GM23248 (cell line): ENCODE data around the gene UAP1L1. TPM values are rescaled to one million over a fixed set of nuclear protein-coding genes. Genes with fewer than 3 reads are reported as not detected.
"Not testable (repeated sequence)": the region's sequence is repeated elsewhere in the genome, so short reads cannot be mapped to it uniquely, and the experiment has no call there.

Experiments
- DNase-seq: peaks from one replicate; pipeline ENCODE4 v3.0.0-alpha.2; 2015
- H2AFZ ChIP-seq: fragments of 200-600 bp; sonication (generic); 2 replicates; pipeline ENCODE4 v1.6.1; 2016; ENCODE audit warnings: antibody characterized with exemption
- H3F3A ChIP-seq: fragments of 200-600 bp; sonication (generic); 2 replicates; pipeline ENCODE4 v1.6.1; 2016; ENCODE audit warnings: mild to moderate bottlenecking, antibody characterized with exemption, mixed run types; ENCODE audit not compliant: insufficient read depth
- H3K27ac ChIP-seq: fragments of 200-600 bp; sonication (generic); 2 replicates; pipeline ENCODE4 v1.5.1; 2016; ENCODE audit warnings: mild to moderate bottlenecking
- H3K27me3 ChIP-seq: fragments of 200-600 bp; sonication (generic); replicated peaks from 2 replicates; pipeline ENCODE4 v1.6.1; 2016; ENCODE audit warnings: mild to moderate bottlenecking; ENCODE audit not compliant: insufficient read depth
- H3K36me3 ChIP-seq: fragments of 200-600 bp; sonication (generic); 2 replicates; pipeline ENCODE4 v1.6.1; 2016; ENCODE audit warnings: low read depth, mild to moderate bottlenecking
- H3K4me1 ChIP-seq: fragments of 200-600 bp; sonication (generic); 2 replicates; pipeline ENCODE4 v1.6.1; 2016; ENCODE audit warnings: mild to moderate bottlenecking; ENCODE audit not compliant: insufficient read depth
- H3K4me2 ChIP-seq: fragments of 200-600 bp; sonication (generic); one replicate; pipeline ENCODE4 v1.6.1; 2016; ENCODE audit warnings: mild to moderate bottlenecking; ENCODE audit not compliant: unreplicated experiment
- H3K4me3 ChIP-seq: fragments of 200-600 bp; sonication (generic); 2 replicates; pipeline ENCODE4 v1.5.1; 2016; ENCODE audit warnings: mild to moderate bottlenecking
- H3K79me2 ChIP-seq: fragments of 200-600 bp; sonication (generic); 2 replicates; pipeline ENCODE4 v1.6.1; 2016; ENCODE audit warnings: mild to moderate bottlenecking; ENCODE audit not compliant: insufficient read depth
- H3K9ac ChIP-seq: fragments of 200-600 bp; sonication (generic); 2 replicates; pipeline ENCODE4 v1.6.1; 2016; ENCODE audit warnings: mild to moderate bottlenecking
- H3K9me2 ChIP-seq: fragments of 200-600 bp; sonication (generic); 2 replicates; pipeline ENCODE4 v1.6.1; 2016; ENCODE audit warnings: mixed run types, mild to moderate bottlenecking, moderate library complexity; ENCODE audit not compliant: insufficient read depth
- H3K9me3 ChIP-seq: fragments of 200-600 bp; sonication (generic); one replicate; pipeline ENCODE4 v1.6.1; 2017; ENCODE audit warnings: low read depth
- H4K20me1 ChIP-seq: fragments of 200-600 bp; sonication (generic); 2 replicates; pipeline ENCODE4 v1.6.0; 2016; ENCODE audit not compliant: insufficient read depth
- EZH2 ChIP-seq: fragments of 200-600 bp; sonication (generic); IDR thresholded peaks from 2 replicates; pipeline ENCODE4 v1.6.1; 2018; ENCODE audit warnings: antibody characterized with exemption, mild to moderate bottlenecking; ENCODE audit not compliant: insufficient read depth, poor library complexity, severe bottlenecking
- EZH2phosphoT487 ChIP-seq: fragments of 200-600 bp; sonication (generic); IDR thresholded peaks from 2 replicates; pipeline ENCODE4 v1.6.1; 2018; ENCODE audit warnings: antibody characterized with exemption, moderate library complexity, mild to moderate bottlenecking, low read depth; ENCODE audit not compliant: insufficient read depth
- WGBS, 2 experiments: methylation state at CpG; one replicate each; pipeline ENCODE4 v1.1.6; 2015 to 2017; ENCODE audit warnings: low lambda C conversion rate in 2 of 2, low coverage in 1 of 2; ENCODE audit errors: missing lambda C conversion rate in 2 of 2; 5-methylcytosine and 5-hydroxymethylcytosine counted together
- in situ Hi-C: fragments of 300-500 bp; cut with MboI; formaldehyde crosslinking; loops from 2 replicates; pipeline ENCODE4 v1.15.0; 2020
- polyA plus RNA-seq: library from polyadenylated mRNA; unstranded; fragments of >200 nt; fragmentation: Nextera tagmentation; extraction: Ambion mirVana; gene quantifications from 2 replicates; pipeline ENCODE4 v1.2.1, GENCODE V29; 2016
- total RNA-seq: library from RNA; depleted of rRNA; stranded (reverse); fragments of >200 nt; shearing (Covaris generic); gene quantifications from 2 replicates; pipeline ENCODE4 v1.2.3, GENCODE V29; 2014

Gene UAP1L1
- total and polyA plus RNA-seq, 2 experiments from 2014 or later = 4.3 to 5.7 TPM

GRCh38 chr9:137117269-137117731 lies 40.0 kb downstream of the UAP1L1 start:
- H3K9ac ChIP-seq = no peak overlapping the region
- H3K9me2 ChIP-seq = no peaks in the 10 kb centered on the region
- H2AFZ ChIP-seq = no peak overlapping the region
- no peak overlapping the region for H3K27ac ChIP-seq
- H3F3A ChIP-seq = peaks cover 4% of the 10 kb centered on the region
- no peaks in the 10 kb centered on the region for H4K20me1 ChIP-seq
- H3K27me3 ChIP-seq = no peaks in the 10 kb centered on the region
- H3K79me2 ChIP-seq = no peaks in the 10 kb centered on the region
- no peaks in the 10 kb centered on the region for H3K4me1 ChIP-seq
- no peak for DNase-seq
- H3K9me3 ChIP-seq = no peaks in the 10 kb centered on the region
- 78 to 79% methylated on average over 15 of the region's 15 CpGs for WGBS, 2 experiments
- no peak overlapping the region for H3K4me3 ChIP-seq
- in situ Hi-C loops = loop anchor here (25.0 kb wide), 1 partner anchor 295 kb away; the partner anchor contains the start of genes EXD3 and NOXA1
- H3K4me2 ChIP-seq = no peak overlapping the region
- TF ChIP-seq EZH2phosphoT487 = no peak
- TF ChIP-seq EZH2 = no peak
- no peaks in the 10 kb centered on the region for H3K36me3 ChIP-seq

- DNase-seq, H3K27ac ChIP-seq, H4K20me1 ChIP-seq, H2AFZ ChIP-seq, H3K4me1 ChIP-seq, H3K4me2 ChIP-seq, H3K9me3 ChIP-seq, H3K36me3 ChIP-seq, H3K4me3 ChIP-seq, H3F3A ChIP-seq, H3K9me2 ChIP-seq, H3K27me3 ChIP-seq, H3K79me2 ChIP-seq, H3K9ac ChIP-seq: not testable (repeated sequence)
- in situ Hi-C loops = loop anchor here (25.0 kb wide), 1 partner anchor 294 kb away; the partner anchor contains the start of genes EXD3 and NOXA1
- WGBS, 2 experiments = 69 to 86% methylated on average over 10 to 12 of the region's 12 CpGs
Observed at GRCh38 chr9:137118092-137118603, 40.8 kb downstream of the UAP1L1 start.

DNA sequence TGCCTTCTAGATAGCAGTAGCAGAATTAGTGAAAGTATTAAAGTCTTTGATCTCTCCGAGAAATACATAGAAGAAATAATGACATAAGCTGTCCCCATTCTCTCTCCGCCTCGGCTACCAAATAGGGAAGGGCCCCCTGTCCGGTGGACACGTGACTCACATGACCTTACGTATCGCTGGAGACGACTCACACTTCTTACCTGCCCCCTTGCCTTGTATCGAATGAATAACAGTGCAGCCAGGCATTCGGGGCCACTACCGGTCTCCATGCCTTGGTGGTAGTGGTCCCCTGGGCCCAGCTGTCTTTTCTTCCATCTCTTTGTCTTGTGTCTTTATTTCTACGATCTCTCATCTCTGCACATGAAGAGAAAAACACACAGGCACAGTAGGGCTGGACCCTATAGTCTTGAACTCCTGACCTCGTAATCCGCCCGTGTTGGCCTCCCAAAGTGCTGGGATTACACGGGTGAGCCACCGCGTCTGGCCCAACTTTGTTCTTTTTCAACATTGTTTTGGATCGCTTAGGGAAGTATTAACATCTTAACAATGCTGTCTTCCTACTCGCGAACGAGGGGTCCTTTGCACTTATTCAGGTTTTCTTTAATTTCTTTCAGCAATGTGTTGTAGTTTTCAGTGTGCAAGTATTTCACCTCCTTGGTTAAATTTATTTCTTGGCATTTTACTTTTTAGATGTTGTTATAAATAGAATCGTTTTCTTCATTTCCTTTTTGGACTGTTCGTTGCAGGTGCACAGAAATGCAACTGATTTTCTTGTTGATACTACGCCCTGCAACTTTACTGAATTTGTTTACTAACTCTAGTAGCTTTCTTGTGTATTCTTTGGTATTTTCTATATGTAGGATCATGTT lies 44.8 kb downstream of the UAP1L1 start:
- H3K27ac ChIP-seq, H3K4me1 ChIP-seq, DNase-seq, H3K4me2 ChIP-seq, H2AFZ ChIP-seq, H4K20me1 ChIP-seq, H3K36me3 ChIP-seq, H3K27me3 ChIP-seq, H3K9me2 ChIP-seq, H3K9ac ChIP-seq, H3K4me3 ChIP-seq, H3F3A ChIP-seq, H3K9me3 ChIP-seq: not testable (repeated sequence)
- in situ Hi-C loops = loop anchor here (10.0 to 25.0 kb wide), 2 partner anchors 93 to 290 kb away; partner anchors contain the start of genes EXD3 and NOXA1
- H3K79me2 ChIP-seq = peaks cover 30% of the 10 kb centered on the region
- WGBS, 2 experiments = 77 to 81% methylated on average over 14 to 24 of the region's 25 CpGs

- H3K4me2 ChIP-seq, H3K27ac ChIP-seq, H3K9me3 ChIP-seq, H2AFZ ChIP-seq, H3K9ac ChIP-seq, H3K36me3 ChIP-seq, H3K27me3 ChIP-seq, H3K9me2 ChIP-seq, H3K4me3 ChIP-seq, DNase-seq, H4K20me1 ChIP-seq, H3F3A ChIP-seq: not testable (repeated sequence)
- WGBS, 2 experiments = 88 to 90% methylated on average over 16 of the region's 16 CpGs
- Histone ChIP-seq H3K79me2 (peaks cover 38% of the 10 kb centered on the region), H3K4me1 (peaks cover 13% of the 10 kb centered on the region; the same call in 1 of the 2 replicates)
- in situ Hi-C loops = loop anchor here (10.0 to 25.0 kb wide), 2 partner anchors 92 to 289 kb away; partner anchors contain the start of genes EXD3 and NOXA1
Observed at GRCh38 chr9:137122796-137123467, 45.6 kb downstream of the UAP1L1 start.
